HEK293 (cell line): ENCODE data around the gene SFMBT2.

Source experiments
- CTCF ChIA-PET: fragments of 350-600 bp; formaldehyde crosslinking; extraction: SDS; loops from one replicate; lab custom pipeline; 2021; ENCODE audit warnings: antibody characterized with exemption; lab: Yijun Ruan, JAX
- POLR2A ChIA-PET: fragments of 300-600 bp; formaldehyde crosslinking; extraction: SDS; loops from one replicate; lab custom pipeline; 2020; ENCODE audit warnings: antibody characterized with exemption, inconsistent platforms; lab: Yijun Ruan, JAX
- H3K27ac ChIP-seq: fragments of 200-500 bp; sonication (Bioruptor generic); 2 replicates; pipeline ENCODE4 v1.5.1; 2014; ENCODE audit warnings: low read depth, low read length, control low read depth, inconsistent platforms; ENCODE audit errors: extremely low read depth
- H3K36me3 ChIP-seq, 2 experiments: fragments of 200-500 bp in 1 of 2; sonication (Bioruptor generic) in 1 of 2; 1 replicate in 1 of 2; 2 replicates in 1 of 2; pipeline ENCODE4 v1.5.1; 2014 to 2017; ENCODE audit warnings: inconsistent platforms in 2 of 2, low read length in 2 of 2; ENCODE audit not compliant: control insufficient read depth in 2 of 2, insufficient read depth in 1 of 2
- H3K4me1 ChIP-seq: fragments of 200-500 bp; sonication (Bioruptor generic); 2 replicates; pipeline ENCODE4 v1.5.1; 2014; ENCODE audit warnings: mild to moderate bottlenecking, low read length, inconsistent platforms; ENCODE audit not compliant: control insufficient read depth, insufficient read depth
- H3K4me3 ChIP-seq: 2 replicates; pipeline ENCODE4 v1.5.1; 2011; ENCODE audit warnings: low read depth, mild to moderate bottlenecking, control low read depth, low read length, moderate library complexity
- H3K9me3 ChIP-seq: fragments of 200-500 bp; sonication (Bioruptor generic); 2 replicates; pipeline ENCODE4 v1.5.1; 2014; ENCODE audit warnings: low read depth, low read length, inconsistent platforms; ENCODE audit not compliant: control insufficient read depth, insufficient read depth
- BCL11A ChIP-seq: fragments of 450-650 bp; formaldehyde crosslinking; IDR thresholded peaks from 2 replicates; pipeline ENCODE4 v1.5.1; 2016; ENCODE audit warnings: low read depth, missing biosample characterization, missing genetic modification characterization
- KLF10 ChIP-seq: fragments of 450-650 bp; IDR thresholded peaks from 2 replicates; pipeline ENCODE4 v1.5.1; 2018; ENCODE audit warnings: missing biosample characterization, mild to moderate bottlenecking, missing genetic modification characterization
- MZF1 ChIP-seq: fragments of 450-650 bp; formaldehyde crosslinking; IDR thresholded peaks from 2 replicates; pipeline ENCODE4 v1.5.1; 2017; ENCODE audit warnings: missing biosample characterization, missing genetic modification characterization, borderline replicate concordance
- OSR2 ChIP-seq: fragments of 450-650 bp; formaldehyde crosslinking; IDR thresholded peaks from 2 replicates; pipeline ENCODE4 v1.5.1; 2016; ENCODE audit warnings: missing biosample characterization, missing genetic modification characterization
- ZBTB8A ChIP-seq: fragments of 450-650 bp; formaldehyde crosslinking; IDR thresholded peaks from 2 replicates; pipeline ENCODE4 v1.5.1; 2016; ENCODE audit warnings: missing biosample characterization, missing genetic modification characterization
- ZFP37 ChIP-seq: fragments of 450-650 bp; formaldehyde crosslinking; IDR thresholded peaks from 2 replicates; pipeline ENCODE4 v1.5.1; 2016; ENCODE audit warnings: missing biosample characterization, missing genetic modification characterization
- ZFP69B ChIP-seq: fragments of 450-650 bp; formaldehyde crosslinking; IDR thresholded peaks from 2 replicates; pipeline ENCODE4 v1.5.1; 2016; ENCODE audit warnings: missing biosample characterization, missing genetic modification characterization
- ZNF16 ChIP-seq: fragments of 450-650 bp; formaldehyde crosslinking; IDR thresholded peaks from 2 replicates; pipeline ENCODE4 v1.5.1; 2016; ENCODE audit warnings: low read depth, missing biosample characterization, missing genetic modification characterization
- ZNF2 ChIP-seq: fragments of 450-650 bp; formaldehyde crosslinking; IDR thresholded peaks from 2 replicates; pipeline ENCODE4 v1.5.1; 2016; ENCODE audit warnings: missing biosample characterization, missing genetic modification characterization
- ZNF202 ChIP-seq: fragments of 450-650 bp; formaldehyde crosslinking; IDR thresholded peaks from 2 replicates; pipeline ENCODE4 v1.5.1; 2016; ENCODE audit warnings: missing biosample characterization, missing genetic modification characterization, borderline replicate concordance
- ZNF350 ChIP-seq: fragments of 450-650 bp; formaldehyde crosslinking; IDR thresholded peaks from 2 replicates; pipeline ENCODE4 v1.5.0; 2017; ENCODE audit warnings: missing biosample characterization, mild to moderate bottlenecking, missing genetic modification characterization
- ZNF37A ChIP-seq: fragments of 450-650 bp; IDR thresholded peaks from 2 replicates; pipeline ENCODE4 v1.5.1; 2018; ENCODE audit warnings: missing biosample characterization, missing genetic modification characterization
- ZNF510 ChIP-seq: fragments of 450-650 bp; formaldehyde crosslinking; IDR thresholded peaks from 2 replicates; pipeline ENCODE4 v1.5.1; 2018; ENCODE audit warnings: mild to moderate bottlenecking, missing genetic modification characterization, missing biosample characterization; ENCODE audit not compliant: insufficient replicate concordance
- ZNF529 ChIP-seq: fragments of 450-650 bp; formaldehyde crosslinking; IDR thresholded peaks from 2 replicates; pipeline ENCODE4 v1.5.1; 2017; ENCODE audit warnings: missing genetic modification characterization, missing biosample characterization; ENCODE audit not compliant: insufficient replicate concordance
- ZNF585B ChIP-seq: fragments of 450-650 bp; formaldehyde crosslinking; IDR thresholded peaks from 2 replicates; pipeline ENCODE4 v1.5.1; 2016; ENCODE audit warnings: missing biosample characterization, missing genetic modification characterization
- ZNF621 ChIP-seq: fragments of 450-650 bp; formaldehyde crosslinking; IDR thresholded peaks from 2 replicates; pipeline ENCODE4 v1.5.1; 2017; ENCODE audit warnings: missing biosample characterization, missing genetic modification characterization
- TF ChIP-seq, protein P1 (sequence below): fragments of 450-650 bp; formaldehyde crosslinking; IDR thresholded peaks from 2 replicates; pipeline ENCODE4; 2016; ENCODE audit warnings: missing biosample characterization, missing genetic modification characterization
- TF ChIP-seq, protein P2 (sequence below): fragments of 450-650 bp; formaldehyde crosslinking; IDR thresholded peaks from 2 replicates; pipeline ENCODE4 v1.5.1; 2016; ENCODE audit warnings: missing biosample characterization, missing genetic modification characterization, borderline replicate concordance
- TF ChIP-seq, protein P3 (sequence below): fragments of 450-650 bp; formaldehyde crosslinking; IDR thresholded peaks from 2 replicates; pipeline ENCODE4 v1.5.1; 2017; ENCODE audit warnings: missing biosample characterization, missing genetic modification characterization
- TF ChIP-seq, protein P4 (sequence below): sonication (generic); formaldehyde crosslinking; IDR thresholded peaks from 2 replicates; pipeline ENCODE4 v1.8.1; 2022; ENCODE audit warnings: mild to moderate bottlenecking, moderate library complexity, missing genetic modification reagents

SFMBT2 gene

DNA sequence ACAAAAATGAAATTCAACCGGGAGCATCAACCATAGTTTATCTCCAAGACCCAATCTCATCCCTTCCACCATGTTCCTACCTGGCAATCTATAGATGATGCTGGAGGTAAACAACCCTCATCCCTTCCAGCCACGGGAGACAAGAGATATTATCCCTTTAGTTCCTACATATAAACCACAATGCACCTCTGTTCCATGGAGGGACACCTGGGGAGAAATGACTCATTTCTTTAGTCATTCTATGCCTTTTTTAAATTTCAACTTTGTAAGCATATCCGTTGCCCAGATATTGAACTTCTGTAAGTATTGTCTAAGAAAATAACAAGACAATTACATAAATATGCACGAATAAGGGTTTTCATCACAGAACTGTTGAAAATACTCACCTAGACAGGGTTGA lies 15.5 kb upstream of the SFMBT2 start:
- CTCF ChIA-PET = no interaction called here
- POLR2A ChIA-PET = no interaction called here

DNA sequence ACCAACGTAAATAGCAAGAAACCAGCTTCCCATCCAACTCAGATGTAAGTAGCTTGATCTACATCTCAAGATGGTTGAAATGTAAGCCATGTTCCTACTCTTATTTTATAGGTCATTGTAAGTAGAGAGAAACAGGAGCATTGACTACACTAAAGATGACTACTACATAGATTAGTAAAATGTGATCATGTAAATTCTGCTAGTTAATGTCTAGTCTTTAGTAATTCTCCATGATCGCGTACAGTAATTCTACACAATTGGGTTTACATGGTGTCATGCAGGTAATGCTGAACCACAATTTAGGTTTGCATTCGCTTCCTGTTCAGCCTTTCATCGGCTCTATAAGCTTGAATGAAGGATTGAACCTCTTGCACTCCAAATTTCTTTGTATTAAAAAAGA lies 14.9 kb upstream of the SFMBT2 start:
- Histone ChIP-seq H3K27ac (no peak overlapping the region), H3K4me3 (no peak overlapping the region), H3K36me3 (no peaks in the 10 kb centered on the region), H3K4me1 (peaks cover 5% of the 10 kb centered on the region; the same call in 1 of the 2 replicates)
- ChIA-PET POLR2A (no interaction called here), CTCF (interaction anchor here (0.6 to 0.7 kb wide), 2 partner anchors 8 to 38 kb away, joined by 3 read pairs; no protein-coding TSS in a partner anchor)
- TF ChIP-seq, protein P1, sequence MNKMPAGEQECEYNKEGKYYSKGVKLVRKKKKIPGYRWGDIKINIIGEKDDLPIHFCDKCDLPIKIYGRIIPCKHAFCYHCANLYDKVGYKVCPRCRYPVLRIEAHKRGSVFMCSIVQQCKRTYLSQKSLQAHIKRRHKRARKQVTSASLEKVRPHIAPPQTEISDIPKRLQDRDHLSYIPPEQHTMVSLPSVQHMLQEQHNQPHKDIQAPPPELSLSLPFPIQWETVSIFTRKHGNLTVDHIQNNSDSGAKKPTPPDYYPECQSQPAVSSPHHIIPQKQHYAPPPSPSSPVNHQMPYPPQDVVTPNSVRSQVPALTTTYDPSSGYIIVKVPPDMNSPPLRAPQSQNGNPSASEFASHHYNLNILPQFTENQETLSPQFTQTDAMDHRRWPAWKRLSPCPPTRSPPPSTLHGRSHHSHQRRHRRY (tag by site-specific recombination) = no peak
- TF ChIP-seq, all 188 proteins: peak for 0
- H3K9me3 ChIP-seq = no peaks in the 10 kb centered on the region

More for the DNA sequence above, 15.5 kb upstream of the SFMBT2 start:
- TF ChIP-seq ZBTB8A (no peak), ZNF350 (tag by site-specific recombination) (no peak), ZNF37A (tag by site-specific recombination) (no peak), MZF1 (no peak)
- TF ChIP-seq, protein P2, sequence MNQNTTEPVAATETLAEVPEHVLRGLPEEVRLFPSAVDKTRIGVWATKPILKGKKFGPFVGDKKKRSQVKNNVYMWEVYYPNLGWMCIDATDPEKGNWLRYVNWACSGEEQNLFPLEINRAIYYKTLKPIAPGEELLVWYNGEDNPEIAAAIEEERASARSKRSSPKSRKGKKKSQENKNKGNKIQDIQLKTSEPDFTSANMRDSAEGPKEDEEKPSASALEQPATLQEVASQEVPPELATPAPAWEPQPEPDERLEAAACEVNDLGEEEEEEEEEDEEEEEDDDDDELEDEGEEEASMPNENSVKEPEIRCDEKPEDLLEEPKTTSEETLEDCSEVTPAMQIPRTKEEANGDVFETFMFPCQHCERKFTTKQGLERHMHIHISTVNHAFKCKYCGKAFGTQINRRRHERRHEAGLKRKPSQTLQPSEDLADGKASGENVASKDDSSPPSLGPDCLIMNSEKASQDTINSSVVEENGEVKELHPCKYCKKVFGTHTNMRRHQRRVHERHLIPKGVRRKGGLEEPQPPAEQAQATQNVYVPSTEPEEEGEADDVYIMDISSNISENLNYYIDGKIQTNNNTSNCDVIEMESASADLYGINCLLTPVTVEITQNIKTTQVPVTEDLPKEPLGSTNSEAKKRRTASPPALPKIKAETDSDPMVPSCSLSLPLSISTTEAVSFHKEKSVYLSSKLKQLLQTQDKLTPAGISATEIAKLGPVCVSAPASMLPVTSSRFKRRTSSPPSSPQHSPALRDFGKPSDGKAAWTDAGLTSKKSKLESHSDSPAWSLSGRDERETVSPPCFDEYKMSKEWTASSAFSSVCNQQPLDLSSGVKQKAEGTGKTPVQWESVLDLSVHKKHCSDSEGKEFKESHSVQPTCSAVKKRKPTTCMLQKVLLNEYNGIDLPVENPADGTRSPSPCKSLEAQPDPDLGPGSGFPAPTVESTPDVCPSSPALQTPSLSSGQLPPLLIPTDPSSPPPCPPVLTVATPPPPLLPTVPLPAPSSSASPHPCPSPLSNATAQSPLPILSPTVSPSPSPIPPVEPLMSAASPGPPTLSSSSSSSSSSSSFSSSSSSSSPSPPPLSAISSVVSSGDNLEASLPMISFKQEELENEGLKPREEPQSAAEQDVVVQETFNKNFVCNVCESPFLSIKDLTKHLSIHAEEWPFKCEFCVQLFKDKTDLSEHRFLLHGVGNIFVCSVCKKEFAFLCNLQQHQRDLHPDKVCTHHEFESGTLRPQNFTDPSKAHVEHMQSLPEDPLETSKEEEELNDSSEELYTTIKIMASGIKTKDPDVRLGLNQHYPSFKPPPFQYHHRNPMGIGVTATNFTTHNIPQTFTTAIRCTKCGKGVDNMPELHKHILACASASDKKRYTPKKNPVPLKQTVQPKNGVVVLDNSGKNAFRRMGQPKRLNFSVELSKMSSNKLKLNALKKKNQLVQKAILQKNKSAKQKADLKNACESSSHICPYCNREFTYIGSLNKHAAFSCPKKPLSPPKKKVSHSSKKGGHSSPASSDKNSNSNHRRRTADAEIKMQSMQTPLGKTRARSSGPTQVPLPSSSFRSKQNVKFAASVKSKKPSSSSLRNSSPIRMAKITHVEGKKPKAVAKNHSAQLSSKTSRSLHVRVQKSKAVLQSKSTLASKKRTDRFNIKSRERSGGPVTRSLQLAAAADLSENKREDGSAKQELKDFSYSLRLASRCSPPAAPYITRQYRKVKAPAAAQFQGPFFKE (tag by site-specific recombination) = no peak
- TF ChIP-seq, all 188 proteins: peak for 0
- Histone ChIP-seq H3K4me1 (peaks cover 5% of the 10 kb centered on the region; the same call in 1 of the 2 replicates), H3K27ac (no peak overlapping the region), H3K4me3 (no peak overlapping the region), H3K36me3 (no peaks in the 10 kb centered on the region), H3K9me3 (no peaks in the 10 kb centered on the region)

DNA sequence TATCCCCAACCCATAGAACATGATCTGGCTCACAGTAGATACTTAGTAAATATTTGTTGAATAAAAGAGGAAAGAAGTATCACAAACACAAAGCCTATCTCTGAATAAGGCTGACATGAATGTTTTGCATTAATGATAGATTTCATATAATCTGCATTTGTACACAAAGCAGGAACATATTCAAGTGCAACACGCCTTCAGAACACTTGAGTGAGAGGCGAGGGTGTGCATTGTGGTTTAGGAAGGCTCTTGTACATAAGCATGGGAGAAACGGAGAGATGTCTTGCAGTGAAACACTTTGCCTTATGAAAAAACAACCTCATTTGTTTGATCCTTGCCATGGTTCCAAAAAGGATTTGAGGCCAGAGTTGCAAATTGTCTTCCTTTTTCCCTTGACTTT lies 14.1 kb upstream of the SFMBT2 start:
- Histone ChIP-seq H3K4me1 (peaks cover 5% of the 10 kb centered on the region; the same call in 1 of the 2 replicates), H3K27ac (no peak overlapping the region), H3K4me3 (no peak overlapping the region), H3K9me3 (no peaks in the 10 kb centered on the region), H3K36me3 (no peaks in the 10 kb centered on the region)
- ChIA-PET POLR2A (no interaction called here), CTCF (interaction anchor here (0.6 kb wide), 4 partner anchors 39 to 581 kb away, joined by 3 to 4 read pairs (median 3); no protein-coding TSS in a partner anchor)
- TF ChIP-seq ZFP69B (tag by site-specific recombination) = no peak
- TF ChIP-seq, protein P3, sequence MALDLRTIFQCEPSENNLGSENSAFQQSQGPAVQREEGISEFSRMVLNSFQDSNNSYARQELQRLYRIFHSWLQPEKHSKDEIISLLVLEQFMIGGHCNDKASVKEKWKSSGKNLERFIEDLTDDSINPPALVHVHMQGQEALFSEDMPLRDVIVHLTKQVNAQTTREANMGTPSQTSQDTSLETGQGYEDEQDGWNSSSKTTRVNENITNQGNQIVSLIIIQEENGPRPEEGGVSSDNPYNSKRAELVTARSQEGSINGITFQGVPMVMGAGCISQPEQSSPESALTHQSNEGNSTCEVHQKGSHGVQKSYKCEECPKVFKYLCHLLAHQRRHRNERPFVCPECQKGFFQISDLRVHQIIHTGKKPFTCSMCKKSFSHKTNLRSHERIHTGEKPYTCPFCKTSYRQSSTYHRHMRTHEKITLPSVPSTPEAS (tag by site-specific recombination) = no peak
- TF ChIP-seq ZNF202 (tag by site-specific recombination) = no peak
- TF ChIP-seq ZFP37 (tag by site-specific recombination) = no peak
- no peak for TF ChIP-seq ZNF16 (tag by site-specific recombination)
- no peak for TF ChIP-seq KLF10 (tag by site-specific recombination)
- TF ChIP-seq ZNF621 = no peak
- TF ChIP-seq BCL11A = no peak
- no peak for TF ChIP-seq ZNF510 (tag by site-specific recombination)
- TF ChIP-seq, protein P4, sequence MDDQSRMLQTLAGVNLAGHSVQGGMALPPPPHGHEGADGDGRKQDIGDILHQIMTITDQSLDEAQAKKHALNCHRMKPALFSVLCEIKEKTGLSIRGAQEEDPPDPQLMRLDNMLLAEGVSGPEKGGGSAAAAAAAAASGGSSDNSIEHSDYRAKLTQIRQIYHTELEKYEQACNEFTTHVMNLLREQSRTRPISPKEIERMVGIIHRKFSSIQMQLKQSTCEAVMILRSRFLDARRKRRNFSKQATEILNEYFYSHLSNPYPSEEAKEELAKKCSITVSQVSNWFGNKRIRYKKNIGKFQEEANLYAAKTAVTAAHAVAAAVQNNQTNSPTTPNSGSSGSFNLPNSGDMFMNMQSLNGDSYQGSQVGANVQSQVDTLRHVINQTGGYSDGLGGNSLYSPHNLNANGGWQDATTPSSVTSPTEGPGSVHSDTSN (CRISPR knock-in tag) = no peak
- no peak for TF ChIP-seq ZNF585B
- no peak for TF ChIP-seq ZNF529 (tag by site-specific recombination)
- TF ChIP-seq OSR2 (tag by site-specific recombination) = no peak
- no peak for TF ChIP-seq ZNF2 (tag by site-specific recombination)
